ENCODE measurements around the gene SLC7A14. TPM values are rescaled to one million over a fixed set of nuclear protein-coding genes. Genes with fewer than 3 reads are reported as not detected.

The SLC7A14 gene
- total RNA-seq, 2 experiments from 2014 or later: not detected

DNA sequence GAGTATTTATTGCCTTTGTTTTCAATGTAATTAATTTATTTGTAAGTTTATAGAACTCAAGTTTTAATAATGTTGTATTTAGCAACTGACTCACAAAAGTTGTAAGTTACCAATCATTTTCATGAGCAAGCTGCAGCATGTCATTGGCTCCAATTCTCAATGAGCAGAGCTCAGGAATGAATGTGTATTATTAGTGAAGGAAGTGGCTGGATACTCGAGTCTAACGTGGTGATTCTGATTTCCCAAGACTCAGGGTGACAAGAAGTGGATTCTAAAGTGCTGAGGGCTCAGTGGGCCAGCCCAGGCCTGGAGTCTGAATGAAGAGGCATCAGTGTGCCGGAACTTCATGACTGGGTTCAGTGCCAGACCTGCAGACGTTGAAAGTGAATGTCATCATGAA lies 127.6 kb downstream of the SLC7A14 start:
- H3K27me3 ChIP-seq (ENCODE audit: control insufficient read depth in 1 of 2, insufficient read depth in 2 of 2, low read length in 2 of 2): peaks cover 0 to 3% of the 10 kb centered on the region in 2 experiments
- H3K4me3 Mint-ChIP-seq: no peak overlapping the region
- no peaks in the 10 kb centered on the region for H3K4me1 Mint-ChIP-seq (ENCODE audit: low read depth)
- H3K9me3 Mint-ChIP-seq: no peaks in the 10 kb centered on the region
- H3K4me1 ChIP-seq (ENCODE audit: insufficient read depth, low read length): no peaks in the 10 kb centered on the region
- CTCF ChIA-PET: no interaction called here
- TF ChIP-seq, protein P1, sequence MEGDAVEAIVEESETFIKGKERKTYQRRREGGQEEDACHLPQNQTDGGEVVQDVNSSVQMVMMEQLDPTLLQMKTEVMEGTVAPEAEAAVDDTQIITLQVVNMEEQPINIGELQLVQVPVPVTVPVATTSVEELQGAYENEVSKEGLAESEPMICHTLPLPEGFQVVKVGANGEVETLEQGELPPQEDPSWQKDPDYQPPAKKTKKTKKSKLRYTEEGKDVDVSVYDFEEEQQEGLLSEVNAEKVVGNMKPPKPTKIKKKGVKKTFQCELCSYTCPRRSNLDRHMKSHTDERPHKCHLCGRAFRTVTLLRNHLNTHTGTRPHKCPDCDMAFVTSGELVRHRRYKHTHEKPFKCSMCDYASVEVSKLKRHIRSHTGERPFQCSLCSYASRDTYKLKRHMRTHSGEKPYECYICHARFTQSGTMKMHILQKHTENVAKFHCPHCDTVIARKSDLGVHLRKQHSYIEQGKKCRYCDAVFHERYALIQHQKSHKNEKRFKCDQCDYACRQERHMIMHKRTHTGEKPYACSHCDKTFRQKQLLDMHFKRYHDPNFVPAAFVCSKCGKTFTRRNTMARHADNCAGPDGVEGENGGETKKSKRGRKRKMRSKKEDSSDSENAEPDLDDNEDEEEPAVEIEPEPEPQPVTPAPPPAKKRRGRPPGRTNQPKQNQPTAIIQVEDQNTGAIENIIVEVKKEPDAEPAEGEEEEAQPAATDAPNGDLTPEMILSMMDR (IDR thresholded peaks at IDR 0.05): no peak
- no peak overlapping the region for H3K27ac ChIP-seq (ENCODE audit: low read depth in 1 of 2, low read length in 2 of 2)
- H3K4me3 ChIP-seq (ENCODE audit: low read length): no peak overlapping the region
- peaks cover 19% of the 10 kb centered on the region for H3K27me3 Mint-ChIP-seq
- no peak for DNase-seq
- H3K27ac Mint-ChIP-seq: no peak overlapping the region
- H3K9me3 ChIP-seq (ENCODE audit: control insufficient read depth in 1 of 2, insufficient read depth in 1 of 2, low read length in 2 of 2): no peaks in the 10 kb centered on the region
- POLR2A ChIA-PET: no interaction called here
- no peaks in the 10 kb centered on the region for H3K36me3 Mint-ChIP-seq (ENCODE audit: low read depth)
- intact Hi-C loops (cut with DNase I, micrococcal nuclease): no loop called here
- H3K36me3 ChIP-seq (ENCODE audit: insufficient read depth, low read length): no peaks in the 10 kb centered on the region
- no peak for ATAC-seq (ENCODE audit: poor library complexity)

DNA sequence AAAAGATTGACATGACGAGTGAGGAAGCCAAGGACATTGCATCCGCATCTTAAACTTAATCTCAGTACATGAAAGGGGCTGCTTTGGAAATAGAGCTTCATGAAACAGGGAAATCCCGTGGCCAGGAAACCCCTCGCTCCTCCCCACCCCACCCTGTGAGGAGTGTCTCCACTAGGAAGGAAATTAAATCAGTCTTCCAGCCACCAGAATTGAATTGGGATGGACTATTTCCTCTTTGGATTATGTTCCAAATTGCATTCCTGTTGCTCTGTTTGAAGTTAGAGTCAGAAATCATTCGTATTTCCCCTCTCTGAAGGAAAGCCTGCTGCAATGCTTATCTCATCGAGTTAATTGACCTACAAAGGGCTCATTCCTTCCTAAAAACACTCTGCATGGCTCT lies 131.4 kb downstream of the SLC7A14 start:
- ATAC-seq (ENCODE audit: poor library complexity) (no peak), DNase-seq (no peak)
- TF ChIP-seq, protein P1 (IDR thresholded peaks at IDR 0.05): no peak
- no peaks in the 10 kb centered on the region for H3K9me3 Mint-ChIP-seq
- no peaks in the 10 kb centered on the region for H3K36me3 ChIP-seq (ENCODE audit: insufficient read depth, low read length)
- no peaks in the 10 kb centered on the region for H3K36me3 Mint-ChIP-seq (ENCODE audit: low read depth)
- H3K9me3 ChIP-seq (ENCODE audit: control insufficient read depth in 1 of 2, insufficient read depth in 1 of 2, low read length in 2 of 2): no peaks in the 10 kb centered on the region
- H3K27me3 Mint-ChIP-seq: peaks cover 5% of the 10 kb centered on the region
- H3K4me1 ChIP-seq (ENCODE audit: insufficient read depth, low read length): no peaks in the 10 kb centered on the region
- intact Hi-C loops (cut with DNase I, micrococcal nuclease): no loop called here
- no peak overlapping the region for H3K27ac Mint-ChIP-seq
- H3K4me1 Mint-ChIP-seq (ENCODE audit: low read depth): no peaks in the 10 kb centered on the region
- H3K4me3 Mint-ChIP-seq: no peak overlapping the region
- no peak overlapping the region for H3K4me3 ChIP-seq (ENCODE audit: low read length)
- ChIA-PET CTCF (no interaction called here), POLR2A (no interaction called here)
- H3K27ac ChIP-seq (ENCODE audit: low read depth in 1 of 2, low read length in 2 of 2): no peak overlapping the region
- H3K27me3 ChIP-seq (ENCODE audit: control insufficient read depth in 1 of 2, insufficient read depth in 2 of 2, low read length in 2 of 2): no peaks in the 10 kb centered on the region

DNA sequence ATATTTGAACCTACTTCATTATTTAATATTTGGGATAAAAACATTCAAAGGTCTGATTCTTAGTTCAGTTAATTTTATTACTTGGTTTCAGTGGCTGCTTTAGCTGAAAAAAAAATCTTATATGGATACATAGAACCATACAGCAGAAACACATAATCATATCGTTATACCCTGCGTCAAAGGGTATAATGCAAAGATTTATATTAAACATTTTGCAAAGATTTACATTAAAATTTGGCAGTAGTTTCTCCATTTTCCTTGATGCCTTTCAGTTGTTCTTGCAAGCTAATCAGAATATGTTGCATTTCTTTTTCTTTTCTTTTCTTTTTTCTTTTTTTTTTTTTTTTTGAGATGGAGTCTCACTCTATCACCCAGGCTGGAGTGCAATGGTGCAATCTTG lies 135.8 kb downstream of the SLC7A14 start:
- Histone ChIP-seq H3K4me1 (ENCODE audit: insufficient read depth, low read length) (no peaks in the 10 kb centered on the region), H3K27me3 (ENCODE audit: control insufficient read depth in 1 of 2, insufficient read depth in 2 of 2, low read length in 2 of 2) (no peaks in the 10 kb centered on the region), H3K4me3 (ENCODE audit: low read length) (no peak overlapping the region), H3K9me3 (ENCODE audit: control insufficient read depth in 1 of 2, insufficient read depth in 1 of 2, low read length in 2 of 2) (no peaks in the 10 kb centered on the region), H3K36me3 (ENCODE audit: insufficient read depth, low read length) (no peaks in the 10 kb centered on the region), H3K27ac (ENCODE audit: low read depth in 1 of 2, low read length in 2 of 2) (no peak overlapping the region)
- H3K27me3 Mint-ChIP-seq: peaks cover under 1% of the 10 kb centered on the region
- POLR2A ChIA-PET: no interaction called here
- TF ChIP-seq, protein P1 (IDR thresholded peaks at IDR 0.05): no peak
- H3K27ac Mint-ChIP-seq: no peak overlapping the region
- no peaks in the 10 kb centered on the region for H3K4me1 Mint-ChIP-seq (ENCODE audit: low read depth)
- intact Hi-C loops (cut with DNase I, micrococcal nuclease): no loop called here
- no peaks in the 10 kb centered on the region for H3K9me3 Mint-ChIP-seq
- CTCF ChIA-PET: interaction anchor here (1.7 kb wide), 1 partner anchor 19 kb away, joined by 4 read pairs; no protein-coding TSS in a partner anchor
- no peak overlapping the region for H3K4me3 Mint-ChIP-seq
- DNase-seq (no peak), ATAC-seq (ENCODE audit: poor library complexity) (no peak)
- H3K36me3 Mint-ChIP-seq (ENCODE audit: low read depth): no peaks in the 10 kb centered on the region

All from CD4-positive, alpha-beta T cell (primary cell).